Measurements from ENCODE around the gene ATF7. TPM values are rescaled to one million over a fixed set of nuclear protein-coding genes. Genes with fewer than 3 reads are reported as not detected.
"Not testable (repeated sequence)": the region's sequence is repeated elsewhere in the genome, so short reads cannot be mapped to it uniquely, and the experiment has no call there.

The ATF7 gene
- total and polyA plus RNA-seq, 2 of the 4 experiments (the other 2 are of a cell fraction) = 7.0 to 16.3 TPM

- H3K4me2 ChIP-seq (ENCODE audit: low read depth, low read length) = no peak overlapping the region
- no peaks in the 10 kb centered on the region for H3K79me1 ChIP-seq (ENCODE audit: low read depth in 1 of 2, low read length in 2 of 2)
- H3K36me3 ChIP-seq (ENCODE audit: control insufficient read depth, insufficient read depth, low read length) = no peaks in the 10 kb centered on the region
- CTCF ChIA-PET = interaction anchor here (0.6 to 0.7 kb wide), 2 partner anchors 9 to 23 kb away, joined by 6 to 7 read pairs; no protein-coding TSS in a partner anchor
- no peak overlapping the region for H2BK15ac ChIP-seq (ENCODE audit: low read depth, low read length)
- H3K4me1 ChIP-seq (ENCODE audit: control insufficient read depth, insufficient read depth, low read length) = peaks cover 1% of the 10 kb centered on the region; the same call in 1 of the 2 replicates
- no peak for TF ChIP-seq MAFK (IDR thresholded peaks at IDR 0.05; ENCODE audit: low read depth, low read length)
- TF ChIP-seq CHD1 (IDR thresholded peaks at IDR 0.05; ENCODE audit: low read depth, low read length) = no peak
- no peak for TF ChIP-seq POLR2A (IDR thresholded peaks at IDR 0.05; ENCODE audit: low read depth, low read length)
- TF ChIP-seq ELK1 (IDR thresholded peaks at IDR 0.05; ENCODE audit: borderline replicate concordance, low read depth, low read length) = no peak
- no peak for TF ChIP-seq BHLHE40 (IDR thresholded peaks at IDR 0.05; ENCODE audit: low read depth, low read length)
- no peak for TF ChIP-seq FOS (IDR thresholded peaks at IDR 0.05; ENCODE audit: low read depth, low read length)
- TF ChIP-seq RAD21 (IDR thresholded peaks at IDR 0.05; ENCODE audit: low read length) = no peak
- H3K27ac ChIP-seq (ENCODE audit: insufficient read depth, low read length) = no peak overlapping the region
- no peak overlapping the region for H2BK120ac ChIP-seq (ENCODE audit: low read depth, low read length)
- H2BK20ac ChIP-seq (ENCODE audit: low read depth, low read length) = no peak overlapping the region
- no peaks in the 10 kb centered on the region for H4K20me1 ChIP-seq (ENCODE audit: insufficient read depth, low read length)
- no TSS peak for BruUV-seq (replicated peaks)
- no peak overlapping the region for H2AK9ac ChIP-seq (replicated peaks; ENCODE audit: low read depth, low read length, poor library complexity)
- POLR2A ChIA-PET (ENCODE audit: unreplicated experiment) = no interaction called here
- H3K23ac ChIP-seq (ENCODE audit: low read depth, low read length) = no peak overlapping the region
- intact Hi-C loops (cut with micrococcal nuclease) (no loop called here), in situ Hi-C loops (cut with MboI; ENCODE audit: low sequenced_read_pairs) (no loop called here), dilution Hi-C loops (cut with HindIII; ENCODE audit: low sequenced_read_pairs, unreplicated experiment) (no loop called here)
- no peak overlapping the region for H3K4ac ChIP-seq (ENCODE audit: low read depth, low read length)
- H3K14ac ChIP-seq (replicated peaks; ENCODE audit: low read depth, low read length) = no peak overlapping the region
- no peaks in the 10 kb centered on the region; the same call in 1 of the 2 replicates for H3K27me3 ChIP-seq (ENCODE audit: control insufficient read depth, insufficient read depth, low read length)
- H4K8ac ChIP-seq (ENCODE audit: low read depth in 2 of 2, low read length in 2 of 2) = no peak overlapping the region
- no peak overlapping the region for H2AFZ ChIP-seq (replicated peaks; ENCODE audit: low read length, poor library complexity)
- no peaks in the 10 kb centered on the region for H3K9me1 ChIP-seq (ENCODE audit: insufficient read depth, low read length)
- H2AK5ac ChIP-seq (ENCODE audit: low read depth, low read length) = no peak overlapping the region; the same call in 1 of the 2 replicates
- no peaks in the 10 kb centered on the region for H3K9me3 ChIP-seq (ENCODE audit: control insufficient read depth, insufficient read depth, low read length)
- no peak overlapping the region for H3K9ac ChIP-seq (ENCODE audit: low read depth, low read length)
- no peak overlapping the region for H2BK5ac ChIP-seq (ENCODE audit: low read depth, low read length, poor library complexity, severe bottlenecking)
- no peak overlapping the region for H3K56ac ChIP-seq (ENCODE audit: extremely low read depth, insufficient read depth, low read length)
- H3K4me3 ChIP-seq (ENCODE audit: insufficient read depth, low read depth, low read length) = no peak overlapping the region
- DNase-seq (no peak), ATAC-seq (ENCODE audit: low read depth) (no peak)
- H3K18ac ChIP-seq (ENCODE audit: low read depth, low read length) = no peak overlapping the region; the same call in 1 of the 2 replicates
- no CpG with 5 or more reads among the region's 1 CpG for WGBS, 2 experiments (ENCODE audit: extremely low coverage in 2 of 2, insufficient read length in 1 of 2)
- H4K5ac ChIP-seq (ENCODE audit: low read depth, low read length) = no peak overlapping the region
- no peak overlapping the region for H4K91ac ChIP-seq (ENCODE audit: insufficient read depth, low read depth, low read length)
Measured at GRCh38 chr12:53651737-53652136, 25.6 kb upstream of the ATF7 start.

- H3K9me1 ChIP-seq (ENCODE audit: insufficient read depth, low read length); H4K91ac ChIP-seq (ENCODE audit: insufficient read depth, low read depth, low read length); H2AK9ac ChIP-seq (replicated peaks; ENCODE audit: low read depth, low read length, poor library complexity); H3K27me3 ChIP-seq (ENCODE audit: control insufficient read depth, insufficient read depth, low read length); POLR2A ChIA-PET (ENCODE audit: unreplicated experiment); H2AK5ac ChIP-seq (ENCODE audit: low read depth, low read length); BruUV-seq (replicated peaks); H3K4ac ChIP-seq (ENCODE audit: low read depth, low read length); H3K27ac ChIP-seq (ENCODE audit: insufficient read depth, low read length); H4K5ac ChIP-seq (ENCODE audit: low read depth, low read length); H3K56ac ChIP-seq (ENCODE audit: extremely low read depth, insufficient read depth, low read length); H2BK20ac ChIP-seq (ENCODE audit: low read depth, low read length); in situ Hi-C loops (cut with MboI; ENCODE audit: low sequenced_read_pairs); H3K4me2 ChIP-seq (ENCODE audit: low read depth, low read length); CTCF ChIA-PET; H3K14ac ChIP-seq (replicated peaks; ENCODE audit: low read depth, low read length); H3K23ac ChIP-seq (ENCODE audit: low read depth, low read length); H4K20me1 ChIP-seq (ENCODE audit: insufficient read depth, low read length); H3K9me3 ChIP-seq (ENCODE audit: control insufficient read depth, insufficient read depth, low read length); DNase-seq; H3K9ac ChIP-seq (ENCODE audit: low read depth, low read length); ATAC-seq (ENCODE audit: low read depth); H3K18ac ChIP-seq (ENCODE audit: low read depth, low read length); H2AFZ ChIP-seq (replicated peaks; ENCODE audit: low read length, poor library complexity); dilution Hi-C loops (cut with HindIII; ENCODE audit: low sequenced_read_pairs, unreplicated experiment); H3K36me3 ChIP-seq (ENCODE audit: control insufficient read depth, insufficient read depth, low read length); H2BK5ac ChIP-seq (ENCODE audit: low read depth, low read length, poor library complexity, severe bottlenecking); H3K79me1 ChIP-seq (ENCODE audit: low read depth in 1 of 2, low read length in 2 of 2); intact Hi-C loops (cut with micrococcal nuclease); H2BK120ac ChIP-seq (ENCODE audit: low read depth, low read length); H3K4me1 ChIP-seq (ENCODE audit: control insufficient read depth, insufficient read depth, low read length); H3K4me3 ChIP-seq (ENCODE audit: insufficient read depth, low read depth, low read length); H4K8ac ChIP-seq (ENCODE audit: low read depth in 2 of 2, low read length in 2 of 2); H2BK15ac ChIP-seq (ENCODE audit: low read depth, low read length): not testable (repeated sequence)
- no CpG with 5 or more reads among the region's 4 CpGs for WGBS, 2 experiments (ENCODE audit: extremely low coverage in 2 of 2, insufficient read length in 1 of 2)
Measured at GRCh38 chr12:53646300-53646699, 20.1 kb upstream of the ATF7 start.

Data from IMR-90 (cell line).